HepG2 (cell line): Measurements from ENCODE around the gene ABHD15. TPM values are rescaled to one million over a fixed set of nuclear protein-coding genes. Genes with fewer than 3 reads are reported as not detected.

Experiments used
- HMGXB3 ChIP-seq: sonication (generic); formaldehyde crosslinking; IDR thresholded peaks from 2 replicates; pipeline ENCODE4 v1.4.0; 2020; ENCODE audit warnings: missing genetic modification reagents, borderline replicate concordance
- RBM39 ChIP-seq: fragments of 200-400 bp; formaldehyde crosslinking; IDR thresholded peaks from one replicate; pipeline ENCODE4 v1.6.1; 2018; ENCODE audit warnings: antibody characterized with exemption, mild to moderate bottlenecking, low read depth, low read length; ENCODE audit not compliant: poor library complexity, severe bottlenecking
- RFX3 ChIP-seq: IDR thresholded peaks from 2 replicates; pipeline ENCODE4 v1.6.1; 2016; ENCODE audit warnings: missing biosample characterization, missing genetic modification reagents
- SNAPC2 ChIP-seq: sonication (generic); formaldehyde crosslinking; IDR thresholded peaks from 2 replicates; pipeline ENCODE4 v1.8.1; 2022; ENCODE audit warnings: mild to moderate bottlenecking, missing genetic modification reagents
- THRA ChIP-seq: sonication (generic); formaldehyde crosslinking; IDR thresholded peaks from 2 replicates; pipeline ENCODE4 v1.4.0; 2020; ENCODE audit warnings: missing genetic modification reagents, borderline replicate concordance
- ZBTB14 ChIP-seq: sonication (generic); formaldehyde crosslinking; IDR thresholded peaks from 2 replicates; pipeline ENCODE4 v1.4.0; 2020; ENCODE audit warnings: missing genetic modification reagents
- ZMAT3 ChIP-seq: sonication (generic); formaldehyde crosslinking; conservative IDR thresholded peaks from 2 replicates; pipeline ENCODE4 v1.7.0; 2021; ENCODE audit warnings: missing genetic modification reagents
- ZNF34 ChIP-seq: sonication (generic); formaldehyde crosslinking; IDR thresholded peaks from 2 replicates; pipeline ENCODE4 v1.4.0; 2020; ENCODE audit warnings: mild to moderate bottlenecking, missing genetic modification reagents, borderline replicate concordance
- ZNF343 ChIP-seq: sonication (generic); formaldehyde crosslinking; IDR thresholded peaks from 2 replicates; pipeline ENCODE4 v1.4.0; 2020; ENCODE audit warnings: mild to moderate bottlenecking, missing genetic modification reagents
- ZNF512B ChIP-seq: sonication (generic); formaldehyde crosslinking; IDR thresholded peaks from 2 replicates; pipeline ENCODE4 v1.5.1; 2020; ENCODE audit warnings: missing genetic modification reagents, mild to moderate bottlenecking, borderline replicate concordance
- ZNF564 ChIP-seq: sonication (generic); formaldehyde crosslinking; IDR thresholded peaks from 2 replicates; pipeline ENCODE4 v1.8.1; 2023; ENCODE audit warnings: mild to moderate bottlenecking, missing genetic modification reagents
- polyA plus RNA-seq, 8 experiments: library from polyadenylated mRNA; depleted of rRNA in 3 of 8; stranded (reverse) in 7 of 8; unstranded in 1 of 8; fragments of >200 nt; fragmentation: Illumina TruSeq in 4 of 8; extraction: Trizol in 4 of 8; gene quantifications; 2 replicates each; pipeline versions ENCODE4 v1.2.1 to v1.2.3, GENCODE V29; 2011 to 2016; ENCODE audit warnings: low read depth in 4 of 8, missing spikeins in 1 of 8, mixed read lengths in 1 of 8; ENCODE audit not compliant: insufficient read depth in 1 of 8
- total RNA-seq, 5 experiments: library from RNA; depleted of rRNA; stranded (reverse); fragments of >200 nt; fragmentation: Illumina TruSeq; extraction: Trizol; gene quantifications; 2 replicates each; pipeline ENCODE4 v1.2.3, GENCODE V29; 2016; ENCODE audit warnings: low read depth in 1 of 5

Gene ABHD15
- total and polyA plus RNA-seq, 2 of the 13 experiments (the other 11 are each of a cell fraction or from before 2014, with no cell fraction given) = 2.4 to 7.7 TPM

DNA sequence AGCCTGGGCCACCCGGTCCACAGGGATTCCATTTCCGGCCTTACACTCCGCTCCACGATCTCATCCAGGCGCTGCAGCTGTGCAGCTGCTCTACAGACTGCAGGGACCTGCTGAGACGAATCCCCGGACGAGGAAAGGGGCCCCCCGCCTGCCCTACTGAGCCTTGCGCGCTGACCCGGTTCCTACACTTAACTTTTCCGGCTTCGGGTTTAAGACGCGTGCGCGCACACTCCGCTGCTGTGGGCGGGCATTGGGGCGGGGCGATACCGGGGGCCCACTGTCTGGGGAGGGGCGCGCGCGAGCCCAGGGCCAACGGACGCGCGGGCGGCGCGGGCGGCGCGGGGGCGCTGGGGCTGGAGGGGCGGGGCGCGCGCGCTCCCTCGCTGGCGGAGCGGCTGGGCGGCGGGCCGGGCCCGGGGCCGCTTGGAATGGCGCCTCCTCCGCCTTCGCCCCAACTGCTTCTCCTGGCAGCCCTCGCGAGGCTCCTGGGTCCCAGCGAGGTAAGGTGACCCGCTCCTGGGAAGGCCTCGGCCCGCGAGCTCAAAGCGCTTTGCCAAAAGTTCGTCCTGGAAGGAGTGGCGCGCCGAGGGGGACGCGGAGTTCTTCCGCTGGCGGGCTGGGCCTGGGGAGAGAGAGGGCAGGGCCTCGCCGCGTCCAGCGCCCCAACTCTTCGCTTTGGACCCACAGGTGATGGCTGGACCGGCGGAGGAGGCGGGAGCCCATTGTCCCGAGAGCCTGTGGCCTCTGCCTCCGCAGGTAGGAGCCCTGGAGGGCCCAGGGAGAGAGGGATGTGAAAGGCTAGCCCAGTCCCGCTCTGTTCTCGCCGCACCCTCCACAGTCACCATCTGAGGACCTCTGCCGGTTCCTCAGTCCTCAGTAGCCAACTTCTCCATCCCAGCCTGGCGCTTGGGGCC, 1.8 kb upstream of the ABHD15 start, which contains the start of gene TP53I13 (continued):
- TF ChIP-seq THRA (CRISPR knock-in tag) = 0 out of 2 replicates have a peak, but pooled peaks have one; percentile 6
- no peak for TF ChIP-seq ZNF343 (CRISPR knock-in tag)
- no peak; the same call in 1 of the 2 replicates for TF ChIP-seq ZNF564 (CRISPR knock-in tag)
- no peak; the same call in 1 of the 2 replicates for TF ChIP-seq ZMAT3 (CRISPR knock-in tag)
- no peak for TF ChIP-seq SNAPC2 (CRISPR knock-in tag)
- 0 out of 2 replicates have a peak, but pooled peaks have one; percentile 13 for TF ChIP-seq ZNF512B (CRISPR knock-in tag)
- TF ChIP-seq ZNF34 (CRISPR knock-in tag) = 0 out of 2 replicates have a peak, but pooled peaks have one; percentile 20
- TF ChIP-seq ZBTB14 = peak; percentile 89
- no peak for TF ChIP-seq RBM39
- 0 out of 2 replicates have a peak, but pooled peaks have one; percentile 31 for TF ChIP-seq HMGXB3 (CRISPR knock-in tag)
- no peak for TF ChIP-seq RFX3
